Neural cell (in vitro differentiated cells): Measurements from ENCODE around the gene EPS8. TPM values are rescaled to one million over a fixed set of nuclear protein-coding genes. Genes with fewer than 3 reads are reported as not detected.

Source experiments
- H2AFZ ChIP-seq: fragments of 200-600, 300-800 bp; sonication (generic), shearing (Covaris generic); 2 replicates; pipeline ENCODE4 v1.6.0; 2014; ENCODE audit warnings: low read depth, mild to moderate bottlenecking, antibody characterized with exemption, low read length, moderate library complexity
- H3F3A ChIP-seq: fragments of 200-600 bp; shearing (Covaris generic); 2 replicates; pipeline ENCODE4 v1.6.1; 2016; ENCODE audit warnings: mild to moderate bottlenecking, moderate library complexity, mixed read lengths, antibody characterized with exemption, low read length; ENCODE audit not compliant: insufficient read depth, poor library complexity, severe bottlenecking
- H3K27ac ChIP-seq: fragments of 200-600, 300-800 bp; sonication (generic), shearing (Covaris generic); 2 replicates; pipeline ENCODE4 v1.5.1; 2014; ENCODE audit warnings: mild to moderate bottlenecking, low read length, moderate library complexity
- H3K27me3 ChIP-seq: fragments of 300-800, 200-600 bp; sonication (generic), shearing (Covaris generic); 2 replicates; pipeline ENCODE4 v1.6.0; 2014; ENCODE audit warnings: mild to moderate bottlenecking, low read depth, low read length, moderate library complexity; ENCODE audit not compliant: insufficient read depth
- H3K36me3 ChIP-seq: fragments of 300-800, 200-600 bp; sonication (generic), shearing (Covaris generic); 2 replicates; pipeline ENCODE4 v1.5.1; 2014; ENCODE audit warnings: mild to moderate bottlenecking, antibody characterized with exemption, low read length, moderate library complexity; ENCODE audit not compliant: insufficient read depth
- H3K4me2 ChIP-seq: fragments of 300-800, 200-600 bp; sonication (generic), shearing (Covaris generic); 2 replicates; pipeline ENCODE4 v1.6.0; 2014; ENCODE audit warnings: mild to moderate bottlenecking, low read length
- H3K4me3 ChIP-seq: fragments of 300-800, 200-600 bp; sonication (generic), shearing (Covaris generic); 2 replicates; pipeline ENCODE4 v1.5.1; 2014; ENCODE audit warnings: mild to moderate bottlenecking, low read length, moderate library complexity
- H3K79me2 ChIP-seq: fragments of 200-600 bp; shearing (Covaris generic); replicated peaks from 2 replicates; pipeline ENCODE4 v1.6.0; 2014; ENCODE audit warnings: mild to moderate bottlenecking, low read length, moderate library complexity; ENCODE audit not compliant: insufficient read depth
- H3K9ac ChIP-seq: fragments of 300-800, 200-600 bp; sonication (generic), shearing (Covaris generic); 2 replicates; pipeline ENCODE4 v1.6.1; 2016; ENCODE audit warnings: mild to moderate bottlenecking, low read length, mixed read lengths
- H3K9me2 ChIP-seq: fragments of 200-600 bp; shearing (Covaris generic); 2 replicates; pipeline ENCODE4 v1.6.1; 2016; ENCODE audit warnings: mild to moderate bottlenecking, low read length, mixed read lengths; ENCODE audit not compliant: insufficient read depth
- H3K9me3 ChIP-seq: fragments of 200-600, 300-800 bp; sonication (generic), shearing (Covaris generic); 2 replicates; pipeline ENCODE4 v1.6.1; 2016; ENCODE audit warnings: mild to moderate bottlenecking, mixed run types, low read length, moderate library complexity, mixed read lengths
- H4K20me1 ChIP-seq: fragments of 200-600 bp; shearing (Covaris generic); 2 replicates; pipeline ENCODE4 v1.6.1; 2016; ENCODE audit warnings: mild to moderate bottlenecking, mixed run types; ENCODE audit not compliant: insufficient read depth
- CTCF ChIP-seq: fragments of 450-650 bp; IDR thresholded peaks from 2 replicates; pipeline ENCODE4 v1.5.1; 2014; ENCODE audit warnings: antibody characterized with exemption, mild to moderate bottlenecking, moderate library complexity; ENCODE audit not compliant: poor library complexity, severe bottlenecking
- EP300 ChIP-seq: fragments of 450-650 bp; conservative IDR thresholded peaks from 2 replicates; pipeline ENCODE4 v1.6.1; 2014; ENCODE audit warnings: antibody characterized with exemption, mild to moderate bottlenecking, moderate library complexity; ENCODE audit not compliant: poor library complexity, severe bottlenecking
- EZH2 ChIP-seq: fragments of 200-600, 300-800 bp; shearing (Covaris generic), sonication (generic); IDR thresholded peaks from 2 replicates; pipeline ENCODE4 v1.6.1; 2014; ENCODE audit warnings: antibody characterized with exemption, low read length, borderline replicate concordance, mild to moderate bottlenecking; ENCODE audit not compliant: insufficient read depth, poor library complexity, severe bottlenecking
- MXI1 ChIP-seq: fragments of 450-650 bp; conservative IDR thresholded peaks from 2 replicates; pipeline ENCODE4 v1.6.1; 2014; ENCODE audit warnings: antibody characterized with exemption, mild to moderate bottlenecking; ENCODE audit not compliant: poor library complexity, severe bottlenecking
- POLR2AphosphoS5 ChIP-seq: IDR thresholded peaks from 2 replicates; pipeline ENCODE4 v1.6.1; 2012
- RAD21 ChIP-seq: fragments of 450-650 bp; conservative IDR thresholded peaks from 2 replicates; pipeline ENCODE4 v1.6.1; 2014; ENCODE audit warnings: antibody characterized with exemption, mild to moderate bottlenecking, moderate library complexity
- REST ChIP-seq: IDR thresholded peaks from 2 replicates; pipeline ENCODE4 v1.6.1; 2012; ENCODE audit warnings: borderline replicate concordance
- SMC3 ChIP-seq: fragments of 450-650 bp; conservative IDR thresholded peaks from 2 replicates; pipeline ENCODE4 v1.6.1; 2014; ENCODE audit warnings: antibody characterized with exemption, mild to moderate bottlenecking, moderate library complexity; ENCODE audit not compliant: poor library complexity
- TAF1 ChIP-seq: IDR thresholded peaks from 2 replicates; pipeline ENCODE4 v1.6.1; 2012; ENCODE audit warnings: low read depth
- polyA plus RNA-seq: library from polyadenylated mRNA; depleted of rRNA; stranded (reverse); fragments of >200 nt; gene quantifications from 2 replicates; pipeline ENCODE4 v1.2.3, GENCODE V29; 2014

The EPS8 gene
- polyA plus RNA-seq, 1 donor from 2014 or later, result 12.2 TPM

- no peak overlapping the region for H2AFZ ChIP-seq
Observed at GRCh38 chr12:15583804-15584203, 205.4 kb downstream of the EPS8 start.

GRCh38 chr12:15581006-15581405 is 208.2 kb downstream of the EPS8 start:
- H2AFZ ChIP-seq, result no peak overlapping the region
- no peaks in the 10 kb centered on the region for H3K36me3 ChIP-seq
- no peaks in the 10 kb centered on the region for H3K27me3 ChIP-seq
- H3K9ac ChIP-seq, result no peak overlapping the region
- H3K4me3 ChIP-seq, result no peak overlapping the region
- H3K79me2 ChIP-seq, result no peaks in the 10 kb centered on the region
- no peaks in the 10 kb centered on the region for H3K9me3 ChIP-seq
- no peak overlapping the region for H3K4me2 ChIP-seq
- H3F3A ChIP-seq, result no peaks in the 10 kb centered on the region
- no peak overlapping the region for H3K27ac ChIP-seq
- no peaks in the 10 kb centered on the region for H3K9me2 ChIP-seq
- H4K20me1 ChIP-seq, result no peaks in the 10 kb centered on the region
- no peak for TF ChIP-seq CTCF
- no peak for TF ChIP-seq RAD21
- TF ChIP-seq MXI1, result no peak
- TF ChIP-seq EP300, result no peak
- TF ChIP-seq SMC3, result no peak
- TF ChIP-seq POLR2AphosphoS5, result no peak
- TF ChIP-seq EZH2, result no peak
- TF ChIP-seq REST, result no peak
- no peak for TF ChIP-seq TAF1

More at GRCh38 chr12:15583804-15584203, 205.4 kb downstream of the EPS8 start:
- no peaks in the 10 kb centered on the region for H3K9me3 ChIP-seq
- no peak overlapping the region for H3K9ac ChIP-seq
- H3K79me2 ChIP-seq, result no peaks in the 10 kb centered on the region
- no peaks in the 10 kb centered on the region for H3F3A ChIP-seq
- no peaks in the 10 kb centered on the region for H3K9me2 ChIP-seq
- H3K27me3 ChIP-seq, result no peaks in the 10 kb centered on the region
- H3K4me3 ChIP-seq, result no peak overlapping the region
- H3K4me2 ChIP-seq, result no peak overlapping the region
- no peaks in the 10 kb centered on the region for H4K20me1 ChIP-seq
- TF ChIP-seq POLR2AphosphoS5 (no peak), MXI1 (no peak)
- no peaks in the 10 kb centered on the region for H3K36me3 ChIP-seq
- no peak overlapping the region for H3K27ac ChIP-seq

GRCh38 chr12:15580431-15580830 is 208.8 kb downstream of the EPS8 start:
- TF ChIP-seq MXI1 (no peak), SMC3 (no peak), CTCF (no peak), POLR2AphosphoS5 (no peak), TAF1 (no peak), EP300 (no peak), EZH2 (no peak), REST (no peak), RAD21 (no peak)

More at GRCh38 chr12:15580431-15580830, 208.8 kb downstream of the EPS8 start:
- no peak overlapping the region for H3K9ac ChIP-seq
- H3K27me3 ChIP-seq, result no peaks in the 10 kb centered on the region
- H3K79me2 ChIP-seq, result no peaks in the 10 kb centered on the region
- no peak overlapping the region for H3K27ac ChIP-seq
- no peak overlapping the region for H3K4me2 ChIP-seq
- no peaks in the 10 kb centered on the region for H3K36me3 ChIP-seq
- no peak overlapping the region for H2AFZ ChIP-seq
- H3K9me2 ChIP-seq, result no peaks in the 10 kb centered on the region
- no peaks in the 10 kb centered on the region for H4K20me1 ChIP-seq
- H3K4me3 ChIP-seq, result no peak overlapping the region
- H3F3A ChIP-seq, result no peaks in the 10 kb centered on the region
- H3K9me3 ChIP-seq, result no peaks in the 10 kb centered on the region
